Progenitor cell of endocrine pancreas (in vitro differentiated cells): ENCODE results near the gene FEN1. TPM values are rescaled to one million over a fixed set of nuclear protein-coding genes. Genes with fewer than 3 reads are reported as not detected.
A peak's percentile ranks its signal among the peaks of the same experiment; 100 is the strongest.

ENCODE experiments used
- DNase-seq: peaks from one replicate; pipeline ENCODE4 v3.0.0; 2021; ENCODE audit warnings: low spot score; ENCODE audit not compliant: unreplicated experiment
- H3K27ac Mint-ChIP-seq: 2 replicates; pipeline ENCODE4 v1.8.0; 2021; ENCODE audit warnings: mild to moderate bottlenecking, moderate library complexity, mixed read lengths
- H3K27me3 Mint-ChIP-seq: 2 replicates; pipeline ENCODE4 v1.8.0; 2021; ENCODE audit warnings: mixed read lengths
- H3K36me3 Mint-ChIP-seq: 2 replicates; pipeline ENCODE4 v1.8.0; 2022; ENCODE audit warnings: mixed read lengths; ENCODE audit not compliant: insufficient read depth
- H3K4me1 Mint-ChIP-seq: 2 replicates; pipeline ENCODE4 v1.8.0; 2021; ENCODE audit warnings: low read depth, mixed read lengths
- H3K4me3 Mint-ChIP-seq: 2 replicates; pipeline ENCODE4 v1.8.0; 2021; ENCODE audit warnings: low read depth, mild to moderate bottlenecking, moderate library complexity, mixed read lengths
- H3K9me3 Mint-ChIP-seq: 2 replicates; pipeline ENCODE4 v1.8.0; 2021; ENCODE audit warnings: low read depth, mixed read lengths
- CTCF ChIP-seq: fragments of 200-600 bp; sonication (generic); IDR thresholded peaks from one replicate; pipeline ENCODE4 v1.5.0; 2021; ENCODE audit warnings: antibody characterized with exemption, mild to moderate bottlenecking; ENCODE audit not compliant: unreplicated experiment
- total RNA-seq: library from RNA; stranded (reverse); gene quantifications from 2 replicates; pipeline ENCODE4 v1.2.1, GENCODE V29; 2021

FEN1 gene
- total RNA-seq, 1 donor from 2014 or later, result 34.4 TPM

GRCh38 chr11:61839742-61840141 lies 47.0 kb downstream of the FEN1 start:
- DNase-seq, result no peak
- H3K27ac Mint-ChIP-seq, result no peak overlapping the region
- H3K4me1 Mint-ChIP-seq, result peaks cover 4% of the 10 kb centered on the region
- no peak overlapping the region for H3K4me3 Mint-ChIP-seq
- no peaks in the 10 kb centered on the region for H3K9me3 Mint-ChIP-seq
- H3K36me3 Mint-ChIP-seq, result peaks cover 30% of the 10 kb centered on the region
- no peak for TF ChIP-seq CTCF
- no peaks in the 10 kb centered on the region for H3K27me3 Mint-ChIP-seq

- Mint-ChIP-seq H3K36me3 (peaks cover 31% of the 10 kb centered on the region), H3K4me3 (no peak overlapping the region)
Observed at GRCh38 chr11:61840371-61840770, 47.7 kb downstream of the FEN1 start.

GRCh38 chr11:61841636-61842527 lies 49.2 kb downstream of the FEN1 start:
- Mint-ChIP-seq H3K9me3 (no peaks in the 10 kb centered on the region), H3K4me1 (no peaks in the 10 kb centered on the region), H3K27me3 (no peaks in the 10 kb centered on the region), H3K27ac (peak overlapping the region; percentile 45), H3K4me3 (no peak overlapping the region), H3K36me3 (peaks cover 34% of the 10 kb centered on the region)
- no peak for DNase-seq
- no peak for TF ChIP-seq CTCF

More at GRCh38 chr11:61840371-61840770, 47.7 kb downstream of the FEN1 start:
- no peak for DNase-seq
- no peaks in the 10 kb centered on the region for H3K9me3 Mint-ChIP-seq
- no peak for TF ChIP-seq CTCF
- H3K4me1 Mint-ChIP-seq, result peaks cover 2% of the 10 kb centered on the region
- H3K27ac Mint-ChIP-seq, result no peak overlapping the region
- H3K27me3 Mint-ChIP-seq, result no peaks in the 10 kb centered on the region

- TF ChIP-seq CTCF, result no peak
- no peak for DNase-seq
- Mint-ChIP-seq H3K4me3 (no peak overlapping the region), H3K27me3 (no peaks in the 10 kb centered on the region), H3K36me3 (peaks cover 36% of the 10 kb centered on the region), H3K9me3 (no peaks in the 10 kb centered on the region), H3K4me1 (no peaks in the 10 kb centered on the region), H3K27ac (no peak overlapping the region)
Observed at GRCh38 chr11:61842528-61842820, 49.8 kb downstream of the FEN1 start.

GRCh38 chr11:61844909-61845565 lies 52.3 kb downstream of the FEN1 start:
- Mint-ChIP-seq H3K4me1 (no peaks in the 10 kb centered on the region), H3K27ac (peak overlapping the region; percentile 71), H3K9me3 (no peaks in the 10 kb centered on the region), H3K36me3 (peaks cover 34% of the 10 kb centered on the region), H3K4me3 (no peak overlapping the region), H3K27me3 (no peaks in the 10 kb centered on the region)
- no peak for DNase-seq
- TF ChIP-seq CTCF, result no peak
